GM18868 (cell line): ENCODE results near the gene KCNIP4.

Source experiments
- ATAC-seq: cut with Tn5 transposase; IDR thresholded peaks from one replicate; pipeline ENCODE4 v1.9.1; 2021; ENCODE audit warnings: mild to moderate bottlenecking, moderate library complexity; ENCODE audit not compliant: unreplicated experiment

The KCNIP4 gene

DNA sequence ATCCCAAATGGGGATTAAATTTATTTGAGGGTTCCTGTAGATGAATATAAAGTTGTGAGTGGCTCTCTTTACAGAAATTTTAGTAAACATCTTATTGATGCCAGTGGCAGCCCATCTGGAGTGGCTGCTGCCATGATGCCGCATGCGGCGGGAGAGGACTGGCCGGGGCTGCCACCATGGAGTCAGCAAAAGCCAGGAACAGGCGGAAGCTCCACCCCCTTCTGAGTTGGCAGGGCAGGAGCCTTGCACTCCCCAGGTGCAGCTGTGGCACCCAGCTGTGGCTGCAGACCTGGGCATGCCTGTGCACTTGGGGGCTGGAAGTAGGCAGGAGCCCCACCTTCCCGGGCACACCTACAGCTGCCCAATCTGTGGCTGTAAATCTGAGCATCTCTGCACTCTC, 92.3 kb downstream of the KCNIP4 start:
- no peak for ATAC-seq

- no peak for ATAC-seq
Observed at GRCh38 chr4:21849077-21849476, 99.5 kb downstream of the KCNIP4 start.

- no peak for ATAC-seq
Observed at GRCh38 chr4:21848021-21848420, 100.6 kb downstream of the KCNIP4 start.

GRCh38 chr4:21845663-21846062, 102.9 kb downstream of the KCNIP4 start:
- ATAC-seq, result no peak

DNA sequence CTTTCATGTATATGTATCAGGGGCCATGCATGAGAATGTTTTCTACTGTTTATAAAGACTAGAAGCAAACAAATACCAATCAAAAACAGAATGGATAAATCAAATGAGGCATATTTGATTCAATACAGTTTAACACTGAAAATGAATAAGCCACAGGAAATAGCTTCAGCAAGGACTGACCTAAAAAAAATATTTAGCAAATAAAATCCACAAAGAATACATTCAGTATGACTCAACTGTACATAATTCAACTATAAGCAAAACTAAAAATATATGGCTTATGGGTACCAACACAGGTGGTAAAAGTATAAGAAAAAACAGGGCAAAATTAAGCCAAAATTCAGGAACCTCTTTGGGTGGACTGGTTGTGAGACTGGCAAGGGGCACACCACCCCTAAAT, 112.9 kb downstream of the KCNIP4 start:
- ATAC-seq, result no peak

DNA sequence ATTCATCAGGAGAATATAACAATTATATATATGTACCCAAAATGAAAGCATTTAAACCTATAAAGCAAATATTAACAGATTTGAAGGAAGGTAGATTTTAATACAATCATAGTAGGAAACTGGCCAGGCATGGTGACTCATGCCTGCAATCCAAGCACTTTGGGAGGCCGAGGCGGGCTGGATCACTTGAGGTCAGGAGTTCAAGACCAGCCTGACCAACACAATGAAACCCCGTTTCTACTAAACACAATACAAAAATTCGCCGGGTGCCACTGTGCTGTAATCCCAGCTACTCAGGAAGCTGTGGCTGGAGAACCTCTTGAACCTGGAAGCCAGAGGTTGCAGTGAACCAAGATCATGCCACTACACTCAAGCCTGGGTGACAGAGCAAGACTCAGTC, 118.3 kb downstream of the KCNIP4 start:
- no peak for ATAC-seq

DNA sequence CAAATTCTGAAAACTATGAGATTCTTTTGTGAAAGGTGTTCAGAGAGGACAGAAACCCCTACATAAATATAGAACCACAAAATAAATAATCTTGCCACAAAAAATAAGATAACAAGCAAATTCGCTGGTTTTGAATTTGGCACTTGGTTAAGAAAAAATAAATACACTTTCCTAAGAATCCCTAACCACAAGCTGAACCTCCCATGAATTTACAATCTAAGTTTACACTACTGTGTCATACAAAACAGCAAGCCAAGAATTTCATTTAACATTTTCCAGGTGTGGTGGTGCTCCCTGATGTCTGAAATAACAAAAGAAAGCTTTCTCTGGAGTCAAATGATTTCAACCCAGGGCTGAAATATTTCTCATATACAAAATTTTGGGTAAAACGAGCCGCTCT, 121.0 kb downstream of the KCNIP4 start:
- ATAC-seq, result no peak

GRCh38 chr4:21826071-21826470, 122.5 kb downstream of the KCNIP4 start:
- no peak for ATAC-seq

DNA sequence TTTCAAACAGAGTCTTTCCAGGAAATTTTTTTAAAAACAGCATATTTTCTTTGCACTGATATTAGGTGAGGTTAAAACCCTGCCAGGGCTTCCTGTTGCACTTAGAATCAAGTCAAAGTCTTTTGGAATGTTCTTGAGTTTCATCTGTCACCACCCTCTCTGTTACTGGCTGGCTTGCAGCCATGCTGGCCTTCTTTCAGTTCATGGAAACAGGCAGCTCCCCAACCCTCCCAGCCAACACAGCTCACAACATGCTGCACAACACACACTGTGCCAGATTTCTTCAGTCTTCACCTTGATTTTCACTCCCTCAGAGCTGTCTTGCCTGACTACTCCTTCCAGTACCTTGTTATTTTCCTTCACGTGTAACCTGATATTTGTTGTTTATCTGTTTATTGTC, 129.5 kb downstream of the KCNIP4 start:
- no peak for ATAC-seq

DNA sequence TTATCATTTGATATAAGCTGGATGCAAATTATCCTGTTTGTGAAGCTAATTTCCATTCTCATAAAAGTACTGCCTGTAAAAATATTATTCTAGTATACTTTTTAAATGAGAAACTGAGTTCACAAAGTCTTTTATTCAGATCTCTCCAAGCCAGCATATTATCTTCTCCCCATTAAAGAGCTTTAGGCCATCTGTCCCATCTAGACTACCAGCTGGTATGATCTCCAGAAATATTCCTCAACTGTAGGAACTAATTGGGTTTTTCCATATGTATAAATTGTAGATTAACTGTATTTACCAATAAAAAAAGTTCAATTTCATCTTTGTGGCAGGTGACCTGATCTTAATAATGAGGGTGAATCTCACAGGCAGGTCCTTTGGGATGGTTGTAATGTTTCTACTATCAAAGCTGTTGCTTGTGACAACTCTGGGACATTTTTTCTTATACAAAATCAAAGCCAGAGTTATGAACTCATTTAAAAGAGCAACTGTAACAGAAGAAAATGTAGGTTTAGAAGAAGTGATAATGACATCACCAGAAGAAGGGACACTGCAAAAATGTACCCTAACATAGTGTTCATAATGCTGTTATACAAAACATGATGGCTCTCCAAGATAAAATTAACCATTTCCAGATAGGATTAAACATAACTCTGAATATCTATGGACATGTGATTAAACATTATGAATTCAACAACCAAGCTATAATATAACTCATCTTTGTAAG, 132.8 kb downstream of the KCNIP4 start:
- no peak for ATAC-seq

GRCh38 chr4:21811565-21811964, 137.0 kb downstream of the KCNIP4 start:
- no peak for ATAC-seq

DNA sequence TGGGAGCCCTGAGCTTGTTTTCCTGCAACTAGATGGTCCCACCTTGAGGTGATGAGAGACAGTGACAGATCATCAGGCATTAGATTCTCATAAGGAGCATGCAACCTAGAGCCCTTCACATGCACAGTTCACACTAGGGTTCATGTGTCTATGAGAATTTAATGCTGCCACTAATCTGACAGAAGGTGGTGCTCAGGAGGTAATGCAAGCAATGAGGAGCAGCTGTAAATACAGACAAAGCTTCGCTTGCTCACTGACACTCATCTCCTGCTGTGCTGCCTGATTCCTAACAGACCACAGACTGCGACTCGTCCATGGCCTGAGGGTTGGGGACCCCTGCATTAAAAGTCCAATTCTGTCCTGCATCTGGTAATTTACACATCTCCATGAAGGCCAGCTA, 141.6 kb downstream of the KCNIP4 start:
- ATAC-seq, result no peak

DNA sequence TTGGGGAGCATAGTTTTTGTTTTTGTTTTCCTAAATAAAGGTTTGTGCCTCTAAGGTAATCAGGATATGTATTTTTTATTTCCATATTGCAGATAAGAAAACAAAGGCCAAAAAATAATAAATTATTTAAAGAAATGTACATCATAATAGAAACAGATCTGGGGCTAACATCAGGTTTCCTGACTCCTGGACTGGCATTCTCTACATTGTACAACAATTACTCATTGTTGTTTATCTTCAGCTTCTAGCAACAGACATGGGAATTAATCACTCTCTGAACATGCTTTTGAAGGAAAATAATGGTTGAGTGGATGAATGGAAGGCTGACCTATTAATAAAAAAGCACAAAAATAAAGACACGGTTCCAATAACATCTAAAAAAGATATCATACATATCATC, 146.2 kb downstream of the KCNIP4 start:
- ATAC-seq, result no peak

- ATAC-seq, result no peak
Observed at GRCh38 chr4:21801661-21802385, 146.7 kb downstream of the KCNIP4 start.

- ATAC-seq, result no peak
Observed at GRCh38 chr4:21795091-21795490, 153.5 kb downstream of the KCNIP4 start.

- no peak for ATAC-seq
Observed at GRCh38 chr4:21792736-21793135, 155.8 kb downstream of the KCNIP4 start.

- ATAC-seq, result no peak
Observed at GRCh38 chr4:21790438-21791029, 158.0 kb downstream of the KCNIP4 start.

- ATAC-seq, result no peak
Observed at GRCh38 chr4:21780148-21780547, 168.4 kb downstream of the KCNIP4 start.

DNA sequence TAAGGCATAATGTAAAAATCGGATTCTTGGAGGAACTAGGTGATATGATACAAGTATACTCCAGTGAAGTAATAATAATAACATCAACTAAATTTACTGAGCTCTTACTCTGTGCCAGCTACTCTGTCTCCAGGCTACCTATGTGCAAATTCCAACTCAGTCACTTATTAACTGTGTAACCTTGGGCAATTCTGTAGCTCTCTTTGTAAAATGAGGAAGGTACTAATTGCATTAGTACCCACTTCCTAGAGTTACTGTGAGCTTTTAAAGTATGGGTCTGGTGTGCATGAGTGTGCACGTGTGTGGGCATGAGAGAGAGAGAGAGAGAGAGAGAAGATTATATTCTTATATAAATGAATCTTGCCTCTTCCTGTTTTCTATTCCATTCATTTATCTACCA, 169.9 kb downstream of the KCNIP4 start:
- no peak for ATAC-seq

DNA sequence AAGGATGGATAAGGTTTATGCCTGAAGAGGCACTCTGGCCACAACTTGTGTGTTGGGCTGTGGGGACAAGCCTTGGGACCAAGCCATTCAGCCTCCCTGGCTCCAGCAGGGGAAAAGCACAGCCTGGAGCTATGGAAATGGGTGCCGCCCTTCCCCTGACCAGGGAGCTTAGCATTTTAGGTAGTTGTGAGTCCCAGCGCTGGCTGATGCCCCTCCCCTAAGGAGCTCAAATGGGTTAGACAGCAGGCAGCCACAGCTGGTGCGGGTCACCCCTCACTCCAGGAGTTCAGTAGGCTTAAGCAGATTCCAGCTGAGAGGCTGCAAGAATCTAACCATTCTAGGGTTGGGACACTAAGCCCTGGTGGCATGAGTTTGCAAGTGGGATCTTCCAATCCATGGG, 172.9 kb downstream of the KCNIP4 start:
- ATAC-seq, result no peak

DNA sequence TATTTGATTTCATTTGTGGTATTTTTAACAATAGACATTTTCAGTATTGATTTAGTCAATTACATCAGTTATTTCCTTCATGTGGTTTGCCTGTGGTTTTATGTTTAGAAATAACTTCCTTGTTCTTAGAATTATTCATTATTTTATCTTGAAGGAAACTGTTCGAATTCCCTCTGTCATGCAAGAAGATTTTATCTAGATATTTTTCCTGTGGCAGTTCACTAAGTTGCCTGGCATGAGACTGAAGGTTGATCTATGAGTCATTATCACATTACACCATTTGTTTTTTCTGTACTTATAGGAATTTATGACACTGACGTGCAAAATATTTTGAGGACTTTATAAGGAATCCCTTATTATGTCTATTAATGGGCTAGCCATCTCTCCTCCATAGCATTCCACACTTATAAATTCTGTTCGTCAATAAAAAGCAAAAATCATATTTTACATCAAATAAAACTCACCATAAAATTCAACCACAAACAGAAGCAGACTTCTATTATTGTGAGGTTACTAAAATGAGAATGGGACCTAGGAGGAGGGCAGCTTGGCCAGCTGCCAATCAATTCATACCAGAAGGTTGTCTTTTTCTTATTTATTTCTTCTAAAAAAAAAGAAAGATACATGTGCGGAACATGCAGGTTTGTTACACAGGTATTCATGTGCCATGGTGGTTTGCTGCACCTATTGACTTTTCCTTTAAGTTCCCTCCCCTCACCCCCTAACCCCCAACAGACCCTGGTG, 179.0 kb downstream of the KCNIP4 start:
- no peak for ATAC-seq
